Astrocyte of the spinal cord (primary cell): Measurements from ENCODE around the gene WWOX.
A peak's percentile ranks its signal among the peaks of the same experiment; 100 is the strongest.

Source experiments
- DNase-seq: peaks from one replicate; pipeline ENCODE4 v3.0.0; 2011; ENCODE audit warnings: low read depth, low spot score
- H3K4me3 ChIP-seq: 2 replicates; pipeline ENCODE4 v1.5.1; 2011; ENCODE audit warnings: low read depth, mild to moderate bottlenecking, low read length, moderate library complexity
- CTCF ChIP-seq: IDR thresholded peaks from 2 replicates; pipeline ENCODE4 v1.5.1; 2012; ENCODE audit warnings: low read depth, mild to moderate bottlenecking, low read length, inconsistent platforms
- in situ Hi-C: cut with HindIII; loops from 2 replicates; pipeline ENCODE4 v1.10.0; 2017; ENCODE audit warnings: low sequenced_read_pairs

The WWOX gene

GRCh38 chr16:78703936-78704335, 604.5 kb downstream of the WWOX start:
- no peak for DNase-seq
- in situ Hi-C loops = no loop called here
- no peak for TF ChIP-seq CTCF
- no peak overlapping the region for H3K4me3 ChIP-seq

GRCh38 chr16:78704416-78704815, 605.0 kb downstream of the WWOX start:
- DNase-seq = peak; percentile 7
- no peak overlapping the region for H3K4me3 ChIP-seq
- TF ChIP-seq CTCF = no peak
- in situ Hi-C loops = no loop called here

GRCh38 chr16:78705694-78706093, 606.2 kb downstream of the WWOX start:
- peak; percentile 19 for TF ChIP-seq CTCF
- H3K4me3 ChIP-seq = no peak overlapping the region
- in situ Hi-C loops = no loop called here
- DNase-seq = peak; percentile 14

GRCh38 chr16:78706637-78707036, 607.2 kb downstream of the WWOX start:
- DNase-seq = no peak
- TF ChIP-seq CTCF = no peak
- in situ Hi-C loops = no loop called here
- no peak overlapping the region for H3K4me3 ChIP-seq

- in situ Hi-C loops = no loop called here
- TF ChIP-seq CTCF = no peak
- no peak overlapping the region for H3K4me3 ChIP-seq
- no peak for DNase-seq
Observed at GRCh38 chr16:78709137-78709884, 609.9 kb downstream of the WWOX start.

GRCh38 chr16:78715106-78715505, 615.7 kb downstream of the WWOX start:
- H3K4me3 ChIP-seq = no peak overlapping the region
- no peak for TF ChIP-seq CTCF
- no peak for DNase-seq
- in situ Hi-C loops = no loop called here
